Stimulated activated CD8-positive, alpha-beta memory T cell treated with anti-CD3 and anti-CD28 coated beads, Interleukin-2, amount 100 ng/mL, for 1 hour (primary cell): ENCODE measurements around the gene YEATS2.

Experiments
- DNase-seq, 2 donors: peaks; one replicate each; pipeline ENCODE4 v3.0.0-alpha.2; 2020; ENCODE audit warnings: low read depth in 2 of 2

The YEATS2 gene

GRCh38 chr3:183811638-183812037 is 114.0 kb downstream of the YEATS2 start:
- no peak for DNase-seq

- no peak for DNase-seq
Observed at GRCh38 chr3:183812761-183813445, 115.3 kb downstream of the YEATS2 start.

- DNase-seq, result no peak
Observed at GRCh38 chr3:183814240-183814639, 116.6 kb downstream of the YEATS2 start.

- DNase-seq, result no peak
Observed at GRCh38 chr3:183815563-183815940, 118.0 kb downstream of the YEATS2 start.

- no peak for DNase-seq
Observed at GRCh38 chr3:183815951-183816475, 118.4 kb downstream of the YEATS2 start.

GRCh38 chr3:183816681-183817510 is 119.3 kb downstream of the YEATS2 start:
- no peak for DNase-seq

DNA sequence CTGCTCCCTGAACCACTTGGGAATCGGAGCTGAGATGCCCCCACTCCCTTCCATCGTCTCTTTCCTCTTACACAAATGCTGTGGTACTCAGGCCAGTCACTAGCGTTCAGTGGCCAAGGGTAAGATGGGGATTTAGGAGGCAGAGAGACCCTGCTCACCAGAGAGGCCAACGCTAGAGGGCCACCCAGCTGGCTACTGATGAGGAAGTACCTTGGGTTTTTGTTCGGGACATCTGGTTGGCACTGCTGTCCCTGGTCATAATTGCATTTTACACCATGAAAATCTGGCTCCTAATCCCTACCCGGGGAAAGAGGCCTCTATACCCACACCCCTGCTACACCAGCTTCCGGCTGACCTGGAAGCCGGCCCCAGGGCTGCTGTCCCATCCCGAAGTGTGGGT is 120.0 kb downstream of the YEATS2 start:
- DNase-seq, result no peak

- DNase-seq, result no peak
Observed at GRCh38 chr3:183818041-183818620, 120.5 kb downstream of the YEATS2 start.

DNA sequence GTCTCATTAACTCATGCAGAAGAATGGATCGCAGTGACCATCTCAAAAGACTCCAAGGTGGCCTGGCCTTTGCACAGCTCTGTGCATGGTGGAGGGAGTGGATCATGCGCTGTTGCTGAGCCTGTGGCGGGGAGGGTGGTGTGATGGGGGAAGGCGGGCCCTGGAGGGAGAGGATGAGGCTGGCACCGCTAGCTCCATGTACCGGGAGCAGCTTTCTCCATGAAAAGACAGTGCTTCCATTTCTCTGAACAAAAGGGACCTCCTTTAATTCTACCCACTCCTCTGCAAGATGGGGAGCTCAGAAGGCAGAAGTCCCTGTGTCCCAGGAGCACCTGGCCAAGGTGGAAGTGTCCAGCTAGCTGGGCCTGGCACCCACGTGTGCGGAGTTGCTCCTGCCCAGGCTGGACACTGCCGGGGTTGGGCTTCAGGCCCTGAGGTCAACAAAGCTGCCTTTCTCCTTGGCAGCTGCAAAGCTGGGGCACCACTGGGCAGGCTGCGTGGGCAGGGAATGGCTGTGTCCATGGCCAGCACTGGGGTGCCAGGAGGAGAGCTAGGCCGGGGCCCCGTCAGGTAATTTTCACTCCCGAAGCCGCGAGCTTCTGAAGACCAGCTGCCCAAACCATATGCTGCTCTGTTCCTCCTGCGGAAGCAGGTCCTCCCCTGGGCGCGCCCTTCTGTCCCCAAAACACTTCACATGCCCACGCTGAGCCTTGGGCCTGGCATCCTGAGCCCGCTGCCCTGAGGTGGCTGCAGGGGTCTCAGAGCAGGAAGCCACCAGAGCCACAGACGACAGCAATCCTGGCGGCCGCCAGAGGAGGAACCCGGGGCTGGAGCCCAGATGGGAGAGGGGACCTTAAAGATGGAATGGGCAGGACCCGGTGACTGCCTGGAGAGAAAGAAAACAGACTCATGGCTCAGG is 121.4 kb downstream of the YEATS2 start:
- DNase-seq, result no peak

DNA sequence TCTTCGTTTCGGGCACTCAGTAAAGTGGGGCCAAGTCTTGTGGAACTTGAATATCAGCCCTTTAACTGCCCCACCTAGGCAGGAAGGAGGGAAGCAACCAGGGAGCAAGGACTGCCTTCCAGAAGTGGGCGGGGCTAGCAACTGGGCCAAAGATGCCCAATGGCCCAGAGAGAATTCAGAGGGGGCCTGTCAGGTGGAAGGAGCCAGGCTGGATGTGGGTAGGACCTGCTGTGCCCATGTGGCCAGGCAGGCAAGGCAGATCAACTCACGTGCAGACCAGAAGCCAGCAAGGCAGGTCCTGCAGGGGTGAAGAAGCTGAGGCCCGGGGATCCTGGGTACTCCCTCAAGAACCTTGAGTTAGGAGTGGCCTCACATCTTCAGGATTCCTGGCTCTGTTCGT is 122.2 kb downstream of the YEATS2 start:
- no peak for DNase-seq

GRCh38 chr3:183822631-183823030 is 125.0 kb downstream of the YEATS2 start:
- no peak for DNase-seq

DNA sequence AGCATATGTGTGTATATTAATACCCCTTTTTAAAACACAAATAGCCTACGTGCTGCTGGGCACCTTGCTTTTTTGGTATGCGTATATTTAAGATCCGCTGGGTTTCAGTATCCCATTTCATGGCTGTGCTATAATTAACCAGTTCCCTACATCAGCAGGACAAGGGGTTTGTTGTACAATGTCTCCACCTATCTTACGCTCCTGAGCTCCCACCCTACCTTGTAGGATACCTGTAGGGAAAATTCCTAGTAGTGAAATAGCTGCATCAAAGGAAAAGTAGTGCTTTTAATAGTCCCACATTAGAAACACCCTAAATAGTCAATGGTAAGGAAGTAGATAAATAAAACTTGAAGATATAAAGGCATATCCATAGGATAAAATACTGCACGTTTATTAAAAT is 126.4 kb downstream of the YEATS2 start:
- no peak for DNase-seq

- DNase-seq, result no peak
Observed at GRCh38 chr3:183824761-183825455, 127.3 kb downstream of the YEATS2 start.

GRCh38 chr3:183825456-183826161 is 128.0 kb downstream of the YEATS2 start, which contains the start of gene MAP6D1:
MAP6D1 (minus strand) TSS chr3:183825577; CDS start chr3:183825547, 30 bp downstream.
- peak in 1 of 2 donors; percentile 33 for DNase-seq

DNA sequence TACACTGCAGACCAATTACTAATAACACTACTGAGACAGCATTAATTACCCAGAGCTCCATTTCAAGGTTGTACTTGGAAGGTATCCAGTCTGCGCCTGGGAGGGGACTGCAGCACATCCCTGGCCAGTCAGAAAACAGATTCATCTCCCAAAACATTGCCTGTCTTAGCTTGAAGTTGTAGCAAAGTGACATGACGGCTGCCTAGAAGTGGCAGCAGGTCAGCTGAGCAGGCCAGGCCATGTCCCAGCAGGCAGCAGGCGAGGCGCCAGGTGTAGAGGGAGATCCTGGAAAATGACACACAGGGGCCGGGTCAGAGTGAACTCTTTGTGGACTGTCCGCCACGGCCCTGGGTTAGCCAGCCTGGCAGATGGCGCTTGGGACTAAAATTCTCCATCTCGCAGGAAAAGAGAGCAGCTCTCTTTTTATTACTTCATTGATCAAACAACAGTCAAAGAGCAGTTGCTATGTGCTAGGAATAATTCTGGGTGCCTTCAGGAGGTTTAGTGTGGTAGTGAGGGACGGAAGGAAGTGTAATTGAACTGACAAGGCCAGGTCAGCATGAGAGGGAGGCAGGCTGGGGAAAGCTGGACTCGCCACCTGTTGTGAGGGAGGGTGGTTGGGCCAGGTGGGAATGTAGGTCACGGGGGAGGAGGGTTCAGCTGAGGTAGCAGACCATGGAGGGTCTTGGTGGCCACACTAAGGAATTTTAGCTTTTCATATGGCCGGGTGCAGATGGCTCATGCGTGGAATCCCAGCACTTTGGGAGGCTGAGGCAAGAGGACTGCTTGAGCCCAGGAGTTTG is 129.1 kb downstream of the YEATS2 start:
- no peak for DNase-seq

DNA sequence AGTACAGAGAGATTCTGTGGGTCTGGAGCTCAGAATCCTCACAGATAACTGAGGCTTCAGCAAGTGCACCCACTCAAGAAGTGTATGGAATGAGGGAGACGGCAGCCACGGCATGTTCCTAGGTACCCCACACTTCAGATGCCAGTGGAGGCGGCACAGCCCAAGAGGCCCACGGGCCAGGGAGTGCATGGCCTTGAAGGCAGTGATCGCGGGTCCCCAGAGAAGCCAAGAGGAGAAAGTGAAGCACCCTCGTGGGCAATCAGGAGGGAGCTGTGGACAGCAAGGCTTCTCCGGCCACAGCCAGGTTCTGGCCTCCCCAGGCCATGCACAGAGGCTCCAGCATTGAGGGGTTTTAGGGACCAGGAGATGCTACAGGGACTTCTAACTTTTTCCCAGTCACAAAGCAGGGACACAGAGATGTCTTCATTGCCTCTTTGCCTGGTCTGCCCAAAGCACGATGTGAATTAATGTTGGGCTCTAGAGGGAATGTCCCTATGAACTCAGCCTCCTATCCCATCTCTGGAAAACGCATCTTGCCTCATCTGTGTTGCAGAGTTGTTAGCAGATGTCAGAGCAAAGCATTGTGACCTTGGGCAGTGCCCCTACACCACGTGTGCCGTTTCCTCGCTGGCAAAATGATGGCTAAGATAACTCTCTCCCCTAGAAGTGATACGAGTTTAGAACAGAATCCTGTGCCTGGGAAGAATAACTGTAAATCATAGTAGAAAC is 130.4 kb downstream of the YEATS2 start:
- DNase-seq, result no peak

DNA sequence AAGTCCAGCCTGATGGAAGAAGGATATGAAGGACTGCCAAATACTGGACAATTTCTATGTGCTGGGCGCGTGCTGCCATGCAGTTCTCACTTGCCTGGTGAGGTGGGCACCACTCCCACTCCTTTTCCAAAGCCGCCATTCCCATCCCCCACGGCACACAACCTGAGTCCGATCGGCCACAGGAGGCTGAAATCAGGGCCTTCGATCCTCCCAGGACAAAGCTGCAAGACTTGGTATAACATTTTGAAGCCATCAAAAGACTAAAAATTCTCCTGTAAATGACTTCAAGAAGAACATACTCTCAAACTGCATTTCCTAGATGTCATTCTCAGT is 130.9 kb downstream of the YEATS2 start:
- no peak for DNase-seq

DNA sequence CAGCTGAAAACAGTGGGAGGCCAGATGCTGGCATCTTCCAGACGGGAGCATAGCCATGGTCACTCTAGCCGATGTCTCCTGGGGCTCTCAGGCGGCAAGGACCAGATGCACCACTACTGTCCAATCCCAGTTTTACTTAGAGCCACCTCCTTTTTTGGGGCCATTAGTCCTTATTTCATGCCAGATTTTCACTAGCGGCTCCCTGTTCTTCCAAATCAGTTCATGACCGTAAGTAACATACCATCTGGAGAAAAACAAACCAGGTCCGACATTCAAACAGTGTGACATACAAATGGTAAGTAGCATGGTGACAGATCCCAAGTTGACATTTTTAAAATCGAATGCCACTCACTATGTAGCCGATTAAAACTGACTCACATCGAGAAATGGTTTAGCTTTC is 131.9 kb downstream of the YEATS2 start:
- no peak for DNase-seq

GRCh38 chr3:183830187-183830586 is 132.6 kb downstream of the YEATS2 start:
- no peak for DNase-seq
